ENCODE measurements around the gene HEPACAM.

HEPACAM gene

DNA sequence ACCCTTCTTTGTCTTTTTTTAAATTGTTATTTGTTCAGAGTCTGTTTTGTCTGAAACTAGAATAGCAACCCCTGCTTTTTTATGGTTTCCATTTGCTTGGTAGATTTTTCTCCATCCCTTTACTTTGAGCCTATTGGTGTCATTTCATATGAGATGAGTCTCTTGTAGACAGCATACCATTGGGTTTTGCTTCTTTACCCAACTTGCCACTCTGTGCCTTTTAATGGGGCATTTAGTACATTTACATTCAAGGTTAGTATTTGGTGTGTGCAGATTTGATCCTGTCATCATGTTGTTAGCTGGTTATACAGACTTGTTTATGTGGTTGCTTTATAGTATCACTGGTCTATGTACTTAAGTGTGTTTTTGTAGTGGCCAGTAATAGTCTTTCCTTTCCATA lies 46.2 kb upstream of the HEPACAM start (continued):
- TF ChIP-seq GLIS3 (CRISPR knock-in tag; IDR thresholded peaks at IDR 0.05), result no peak

DNA sequence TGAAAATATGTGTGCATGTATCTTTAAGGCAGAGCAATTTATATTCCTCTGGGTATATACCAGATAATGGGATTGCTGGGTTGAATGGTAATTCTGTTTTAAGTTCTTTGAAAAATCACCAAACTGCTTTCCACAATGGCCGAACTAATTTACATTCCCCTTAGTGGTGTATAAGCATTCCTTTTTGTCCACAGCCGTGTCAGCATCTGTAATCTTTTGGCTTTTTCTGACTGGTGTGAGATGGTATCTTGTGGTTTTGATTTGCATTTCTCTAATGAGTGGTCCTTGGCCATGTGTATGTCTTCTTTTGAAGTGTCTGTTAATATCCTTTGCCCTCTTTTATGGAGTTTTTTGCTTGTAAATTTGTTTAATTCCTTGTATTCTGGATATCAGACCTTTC lies 42.5 kb upstream of the HEPACAM start:
- TF ChIP-seq ZNF70 (CRISPR knock-in tag; IDR thresholded peaks at IDR 0.05), result no peak
- TF ChIP-seq, protein P1, sequence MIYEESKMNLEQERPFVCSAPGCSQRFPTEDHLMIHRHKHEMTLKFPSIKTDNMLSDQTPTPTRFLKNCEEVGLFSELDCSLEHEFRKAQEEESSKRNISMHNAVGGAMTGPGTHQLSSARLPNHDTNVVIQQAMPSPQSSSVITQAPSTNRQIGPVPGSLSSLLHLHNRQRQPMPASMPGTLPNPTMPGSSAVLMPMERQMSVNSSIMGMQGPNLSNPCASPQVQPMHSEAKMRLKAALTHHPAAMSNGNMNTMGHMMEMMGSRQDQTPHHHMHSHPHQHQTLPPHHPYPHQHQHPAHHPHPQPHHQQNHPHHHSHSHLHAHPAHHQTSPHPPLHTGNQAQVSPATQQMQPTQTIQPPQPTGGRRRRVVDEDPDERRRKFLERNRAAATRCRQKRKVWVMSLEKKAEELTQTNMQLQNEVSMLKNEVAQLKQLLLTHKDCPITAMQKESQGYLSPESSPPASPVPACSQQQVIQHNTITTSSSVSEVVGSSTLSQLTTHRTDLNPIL (CRISPR knock-in tag; IDR thresholded peaks at IDR 0.05; ENCODE audit: low read depth), result no peak
- TF ChIP-seq RARB (CRISPR knock-in tag; IDR thresholded peaks at IDR 0.05), result no peak
- TF ChIP-seq BACH2 (CRISPR knock-in tag; IDR thresholded peaks at IDR 0.05; ENCODE audit: borderline replicate concordance), result no peak
- TF ChIP-seq ISL1 (CRISPR knock-in tag; IDR thresholded peaks at IDR 0.05), result no peak
- TF ChIP-seq PATZ1 (CRISPR knock-in tag; IDR thresholded peaks at IDR 0.05; ENCODE audit: borderline replicate concordance), result no peak
- no peak for TF ChIP-seq TCF4 (CRISPR knock-in tag; IDR thresholded peaks at IDR 0.05; ENCODE audit: borderline replicate concordance)
- no peak for TF ChIP-seq ZFP3 (CRISPR knock-in tag; IDR thresholded peaks at IDR 0.05)
- no peak for TF ChIP-seq ZFP30 (CRISPR knock-in tag; IDR thresholded peaks at IDR 0.05)
- TF ChIP-seq SNAI2 (CRISPR knock-in tag; IDR thresholded peaks at IDR 0.05), result no peak
- TF ChIP-seq CSDC2 (CRISPR knock-in tag; IDR thresholded peaks at IDR 0.05), result no peak
- TF ChIP-seq, protein P2, sequence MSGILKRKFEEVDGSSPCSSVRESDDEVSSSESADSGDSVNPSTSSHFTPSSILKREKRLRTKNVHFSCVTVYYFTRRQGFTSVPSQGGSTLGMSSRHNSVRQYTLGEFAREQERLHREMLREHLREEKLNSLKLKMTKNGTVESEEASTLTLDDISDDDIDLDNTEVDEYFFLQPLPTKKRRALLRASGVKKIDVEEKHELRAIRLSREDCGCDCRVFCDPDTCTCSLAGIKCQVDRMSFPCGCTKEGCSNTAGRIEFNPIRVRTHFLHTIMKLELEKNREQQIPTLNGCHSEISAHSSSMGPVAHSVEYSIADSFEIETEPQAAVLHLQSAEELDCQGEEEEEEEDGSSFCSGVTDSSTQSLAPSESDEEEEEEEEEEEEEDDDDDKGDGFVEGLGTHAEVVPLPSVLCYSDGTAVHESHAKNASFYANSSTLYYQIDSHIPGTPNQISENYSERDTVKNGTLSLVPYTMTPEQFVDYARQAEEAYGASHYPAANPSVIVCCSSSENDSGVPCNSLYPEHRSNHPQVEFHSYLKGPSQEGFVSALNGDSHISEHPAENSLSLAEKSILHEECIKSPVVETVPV (CRISPR knock-in tag; IDR thresholded peaks at IDR 0.05), result no peak
- no peak for ATAC-seq

DNA sequence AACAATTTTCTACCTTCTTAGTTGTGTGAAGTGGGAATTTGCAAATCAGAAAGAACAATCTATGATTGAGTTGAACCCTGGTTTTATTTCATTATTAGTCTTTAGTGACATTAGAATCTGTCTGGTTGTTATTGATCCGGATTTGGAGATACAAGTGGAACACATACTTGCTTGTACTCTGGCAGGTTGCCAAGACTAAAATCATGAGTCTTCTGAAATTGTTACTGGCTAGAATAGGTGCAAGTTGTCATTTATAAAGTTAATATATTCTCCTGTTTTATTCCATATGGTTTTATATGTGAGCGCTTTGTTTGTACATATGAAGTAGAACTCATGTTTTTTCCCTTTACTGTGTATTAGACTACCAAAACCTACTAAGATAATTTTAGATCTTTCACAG lies 41.2 kb upstream of the HEPACAM start:
- ATAC-seq, result no peak
- TF ChIP-seq ZC3H10 (CRISPR knock-in tag; IDR thresholded peaks at IDR 0.05), result no peak
- TF ChIP-seq ARNTL (CRISPR knock-in tag; IDR thresholded peaks at IDR 0.05; ENCODE audit: borderline replicate concordance, low read depth), result no peak
- no peak for TF ChIP-seq GLIS3 (CRISPR knock-in tag; IDR thresholded peaks at IDR 0.05)

- ATAC-seq, result no peak
- no peak for TF ChIP-seq ZFP3 (CRISPR knock-in tag; IDR thresholded peaks at IDR 0.05)
- no peak for TF ChIP-seq ESRRG (CRISPR knock-in tag; IDR thresholded peaks at IDR 0.05)
Measured at GRCh38 chr11:124976531-124976930, 40.7 kb upstream of the HEPACAM start.

DNA sequence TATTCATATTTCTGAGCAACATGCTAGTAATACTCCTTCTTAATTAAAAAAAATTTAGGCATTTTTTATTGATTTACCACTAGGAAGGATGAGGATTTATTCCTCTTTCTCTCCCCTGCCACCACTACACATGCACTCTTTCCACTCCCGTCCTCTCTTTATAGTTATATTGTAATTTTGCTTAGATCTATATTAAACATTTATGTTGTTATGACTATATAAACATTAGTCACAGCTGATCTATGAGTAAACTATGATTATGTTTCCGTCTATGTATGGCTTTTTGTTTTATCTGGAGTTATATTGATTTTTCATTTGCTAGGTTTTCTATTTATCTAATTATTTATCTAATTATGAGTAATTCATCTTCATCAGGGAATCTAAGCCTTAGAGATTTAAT lies 36.0 kb upstream of the HEPACAM start:
- TF ChIP-seq POU6F1 (CRISPR knock-in tag; IDR thresholded peaks at IDR 0.05; ENCODE audit: borderline replicate concordance, low read depth) (no peak), ISL1 (CRISPR knock-in tag; IDR thresholded peaks at IDR 0.05) (no peak), PPARA (CRISPR knock-in tag; IDR thresholded peaks at IDR 0.05; ENCODE audit: borderline replicate concordance) (no peak), ESRRG (CRISPR knock-in tag; IDR thresholded peaks at IDR 0.05) (no peak), TCF4 (CRISPR knock-in tag; IDR thresholded peaks at IDR 0.05; ENCODE audit: borderline replicate concordance) (no peak), ZNF8 (CRISPR knock-in tag; IDR thresholded peaks at IDR 0.05) (no peak), PATZ1 (CRISPR knock-in tag; IDR thresholded peaks at IDR 0.05; ENCODE audit: borderline replicate concordance) (no peak), CSDC2 (CRISPR knock-in tag; IDR thresholded peaks at IDR 0.05) (no peak), ZNF70 (CRISPR knock-in tag; IDR thresholded peaks at IDR 0.05) (no peak), ZFP3 (CRISPR knock-in tag; IDR thresholded peaks at IDR 0.05) (no peak), SNAI2 (CRISPR knock-in tag; IDR thresholded peaks at IDR 0.05) (no peak), ZFP30 (CRISPR knock-in tag; IDR thresholded peaks at IDR 0.05) (no peak), ZC3H10 (CRISPR knock-in tag; IDR thresholded peaks at IDR 0.05) (no peak), GLIS3 (CRISPR knock-in tag; IDR thresholded peaks at IDR 0.05) (no peak), OSR1 (CRISPR knock-in tag; IDR thresholded peaks at IDR 0.05) (no peak), ZNF565 (CRISPR knock-in tag; conservative IDR thresholded peaks at IDR 0.05; ENCODE audit: low read depth) (no peak)
- TF ChIP-seq, protein P3, sequence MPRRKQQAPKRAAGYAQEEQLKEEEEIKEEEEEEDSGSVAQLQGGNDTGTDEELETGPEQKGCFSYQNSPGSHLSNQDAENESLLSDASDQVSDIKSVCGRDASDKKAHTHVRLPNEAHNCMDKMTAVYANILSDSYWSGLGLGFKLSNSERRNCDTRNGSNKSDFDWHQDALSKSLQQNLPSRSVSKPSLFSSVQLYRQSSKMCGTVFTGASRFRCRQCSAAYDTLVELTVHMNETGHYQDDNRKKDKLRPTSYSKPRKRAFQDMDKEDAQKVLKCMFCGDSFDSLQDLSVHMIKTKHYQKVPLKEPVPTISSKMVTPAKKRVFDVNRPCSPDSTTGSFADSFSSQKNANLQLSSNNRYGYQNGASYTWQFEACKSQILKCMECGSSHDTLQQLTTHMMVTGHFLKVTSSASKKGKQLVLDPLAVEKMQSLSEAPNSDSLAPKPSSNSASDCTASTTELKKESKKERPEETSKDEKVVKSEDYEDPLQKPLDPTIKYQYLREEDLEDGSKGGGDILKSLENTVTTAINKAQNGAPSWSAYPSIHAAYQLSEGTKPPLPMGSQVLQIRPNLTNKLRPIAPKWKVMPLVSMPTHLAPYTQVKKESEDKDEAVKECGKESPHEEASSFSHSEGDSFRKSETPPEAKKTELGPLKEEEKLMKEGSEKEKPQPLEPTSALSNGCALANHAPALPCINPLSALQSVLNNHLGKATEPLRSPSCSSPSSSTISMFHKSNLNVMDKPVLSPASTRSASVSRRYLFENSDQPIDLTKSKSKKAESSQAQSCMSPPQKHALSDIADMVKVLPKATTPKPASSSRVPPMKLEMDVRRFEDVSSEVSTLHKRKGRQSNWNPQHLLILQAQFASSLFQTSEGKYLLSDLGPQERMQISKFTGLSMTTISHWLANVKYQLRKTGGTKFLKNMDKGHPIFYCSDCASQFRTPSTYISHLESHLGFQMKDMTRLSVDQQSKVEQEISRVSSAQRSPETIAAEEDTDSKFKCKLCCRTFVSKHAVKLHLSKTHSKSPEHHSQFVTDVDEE (CRISPR knock-in tag; IDR thresholded peaks at IDR 0.05), result no peak
- no peak for ATAC-seq
